ENCODE results near the gene ABTB1. TPM values are rescaled to one million over a fixed set of nuclear protein-coding genes. Genes with fewer than 3 reads are reported as not detected.

Gene ABTB1
- total RNA-seq, 1 donor from 2014 or later = 12.2 TPM

DNA sequence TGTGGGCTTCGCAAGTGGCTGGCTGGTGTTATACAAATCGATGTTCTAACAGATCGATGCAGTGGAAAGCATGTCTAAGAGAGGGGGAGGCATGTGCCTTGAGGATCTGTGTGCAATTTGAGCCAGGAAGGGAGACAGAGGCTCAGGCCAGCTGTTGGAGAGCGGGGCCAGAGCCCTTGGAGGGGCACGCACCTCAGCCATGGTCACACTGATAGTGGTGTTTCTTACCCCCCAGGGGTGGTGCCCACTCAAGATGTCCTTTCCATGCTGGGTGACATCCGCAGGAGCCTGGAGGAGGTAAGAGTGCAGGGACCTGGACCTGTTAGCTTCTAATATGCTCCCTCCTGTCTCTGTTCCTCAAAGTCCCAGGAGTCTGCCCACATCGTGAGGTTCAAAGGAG, 3.8 kb upstream of the ABTB1 start:
- Mint-ChIP-seq H3K36me3 (ENCODE audit: insufficient read depth) (peaks cover 6% of the 10 kb centered on the region), H3K4me1 (ENCODE audit: low read depth) (peaks cover 3% of the 10 kb centered on the region), H3K27ac (no peak overlapping the region), H3K9me3 (ENCODE audit: low read depth) (no peaks in the 10 kb centered on the region), H3K27me3 (peaks cover 5% of the 10 kb centered on the region), H3K4me3 (ENCODE audit: low read depth) (no peak overlapping the region)
- DNase-seq (ENCODE audit: low spot score, unreplicated experiment) = no peak
- TF ChIP-seq, protein P1, sequence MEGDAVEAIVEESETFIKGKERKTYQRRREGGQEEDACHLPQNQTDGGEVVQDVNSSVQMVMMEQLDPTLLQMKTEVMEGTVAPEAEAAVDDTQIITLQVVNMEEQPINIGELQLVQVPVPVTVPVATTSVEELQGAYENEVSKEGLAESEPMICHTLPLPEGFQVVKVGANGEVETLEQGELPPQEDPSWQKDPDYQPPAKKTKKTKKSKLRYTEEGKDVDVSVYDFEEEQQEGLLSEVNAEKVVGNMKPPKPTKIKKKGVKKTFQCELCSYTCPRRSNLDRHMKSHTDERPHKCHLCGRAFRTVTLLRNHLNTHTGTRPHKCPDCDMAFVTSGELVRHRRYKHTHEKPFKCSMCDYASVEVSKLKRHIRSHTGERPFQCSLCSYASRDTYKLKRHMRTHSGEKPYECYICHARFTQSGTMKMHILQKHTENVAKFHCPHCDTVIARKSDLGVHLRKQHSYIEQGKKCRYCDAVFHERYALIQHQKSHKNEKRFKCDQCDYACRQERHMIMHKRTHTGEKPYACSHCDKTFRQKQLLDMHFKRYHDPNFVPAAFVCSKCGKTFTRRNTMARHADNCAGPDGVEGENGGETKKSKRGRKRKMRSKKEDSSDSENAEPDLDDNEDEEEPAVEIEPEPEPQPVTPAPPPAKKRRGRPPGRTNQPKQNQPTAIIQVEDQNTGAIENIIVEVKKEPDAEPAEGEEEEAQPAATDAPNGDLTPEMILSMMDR (IDR thresholded peaks at IDR 0.05; ENCODE audit: unreplicated experiment) = no peak

DNA sequence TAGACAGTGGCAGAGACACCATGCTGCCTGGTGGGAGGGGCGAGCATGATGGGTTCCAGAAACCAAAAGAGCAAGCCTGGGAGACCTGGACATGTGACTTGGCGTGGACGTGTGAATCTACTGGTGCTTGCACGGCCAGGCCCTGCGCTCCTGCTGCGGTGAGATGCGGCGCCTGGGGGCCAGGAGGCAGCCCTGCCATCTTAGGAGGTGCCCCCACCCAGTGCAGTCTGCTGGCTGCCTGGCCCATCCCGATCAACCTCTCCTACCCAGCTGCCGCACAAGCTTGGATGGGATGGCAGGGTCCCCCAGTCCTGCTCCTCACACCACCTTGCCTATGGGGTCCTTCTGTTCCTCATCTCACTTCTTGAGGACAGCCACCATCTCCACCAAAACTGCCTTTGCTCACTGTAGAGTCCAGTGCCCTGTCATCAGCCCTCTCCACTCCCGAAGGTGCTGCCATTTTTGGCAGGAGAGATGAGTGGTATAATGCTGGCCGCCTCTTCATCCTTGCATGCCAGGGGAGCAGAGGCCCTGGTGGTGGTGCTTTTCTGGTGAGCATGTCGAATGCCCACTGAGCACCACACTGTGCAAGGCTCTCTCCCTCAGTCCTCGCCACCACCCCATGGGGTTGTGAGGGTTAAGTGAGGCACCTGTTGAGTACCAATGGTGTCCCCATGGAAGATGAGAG, 3.1 kb upstream of the ABTB1 start:
- H3K9me3 Mint-ChIP-seq (ENCODE audit: low read depth) = no peaks in the 10 kb centered on the region
- H3K27ac Mint-ChIP-seq = no peak overlapping the region
- TF ChIP-seq, protein P1 (IDR thresholded peaks at IDR 0.05; ENCODE audit: unreplicated experiment) = no peak
- DNase-seq (ENCODE audit: low spot score, unreplicated experiment) = no peak
- H3K4me3 Mint-ChIP-seq (ENCODE audit: low read depth) = no peak overlapping the region
- H3K36me3 Mint-ChIP-seq (ENCODE audit: insufficient read depth) = peaks cover 6% of the 10 kb centered on the region
- H3K4me1 Mint-ChIP-seq (ENCODE audit: low read depth) = peaks cover 3% of the 10 kb centered on the region
- peaks cover 12% of the 10 kb centered on the region for H3K27me3 Mint-ChIP-seq

DNA sequence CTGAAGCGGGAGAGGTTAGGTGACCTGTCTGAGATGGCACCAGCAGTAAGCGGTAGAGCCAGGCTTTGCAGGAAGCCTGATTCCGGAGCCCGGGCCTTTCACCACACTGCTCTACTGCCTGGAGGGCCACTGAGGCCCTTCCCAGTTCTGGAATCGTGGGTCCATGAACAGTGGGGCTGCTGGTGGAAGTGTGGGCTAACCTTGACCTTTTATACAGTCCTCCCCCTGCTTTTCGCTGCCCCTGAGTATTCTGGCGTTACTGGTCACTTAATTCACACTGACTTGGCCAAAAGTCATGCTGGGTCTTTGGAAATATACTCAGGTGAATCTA, 2.6 kb upstream of the ABTB1 start:
- H3K27ac Mint-ChIP-seq = no peak overlapping the region
- TF ChIP-seq, protein P1 (IDR thresholded peaks at IDR 0.05; ENCODE audit: unreplicated experiment) = no peak

DNA sequence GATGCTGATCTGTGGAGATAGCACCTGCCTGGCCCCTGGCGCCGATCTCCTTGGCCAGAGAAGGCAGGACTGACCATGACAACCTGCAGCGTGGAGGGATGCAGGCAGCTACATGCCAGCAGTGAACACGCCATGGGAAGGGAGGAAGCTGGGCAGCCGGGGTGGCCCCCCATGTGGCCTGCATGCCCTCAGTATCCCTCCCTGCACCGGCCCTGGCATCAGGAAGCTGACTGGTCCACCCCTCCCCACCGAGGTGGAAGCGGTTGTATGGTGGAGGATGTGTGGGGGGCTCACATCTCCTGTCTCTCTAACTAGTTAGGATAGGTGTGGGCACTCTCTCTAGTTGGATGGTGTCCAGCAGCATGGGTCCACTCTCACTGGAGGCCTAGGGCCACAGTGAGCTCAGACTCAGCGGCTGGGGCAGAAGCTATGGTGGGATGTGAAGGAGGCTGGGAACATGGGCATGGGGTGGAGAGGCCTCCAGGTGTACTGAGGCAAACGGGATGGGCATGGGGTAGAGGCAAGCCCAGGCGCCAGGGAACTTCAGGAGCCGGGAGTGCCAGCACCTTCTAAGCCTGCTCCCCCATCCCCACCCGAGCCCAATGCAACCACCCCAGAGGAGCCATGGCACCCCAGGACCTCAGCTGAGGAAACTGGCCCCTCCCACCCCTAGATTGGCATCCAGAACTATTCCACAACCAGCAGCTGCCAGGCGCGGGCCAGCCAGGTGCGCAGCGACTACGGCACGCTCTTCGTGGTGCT, 1.8 kb upstream of the ABTB1 start:
- DNase-seq (ENCODE audit: low spot score, unreplicated experiment) = no peak
- Mint-ChIP-seq H3K4me3 (ENCODE audit: low read depth) (peak overlapping the region; percentile 62), H3K27ac (peak overlapping the region; percentile 90), H3K9me3 (ENCODE audit: low read depth) (no peaks in the 10 kb centered on the region), H3K36me3 (ENCODE audit: insufficient read depth) (no peaks in the 10 kb centered on the region), H3K27me3 (peaks cover 15% of the 10 kb centered on the region), H3K4me1 (ENCODE audit: low read depth) (peaks cover 3% of the 10 kb centered on the region)
- TF ChIP-seq, protein P1 (IDR thresholded peaks at IDR 0.05; ENCODE audit: unreplicated experiment) = no peak

More for the DNA sequence above, 2.6 kb upstream of the ABTB1 start:
- peaks cover 3% of the 10 kb centered on the region for H3K4me1 Mint-ChIP-seq (ENCODE audit: low read depth)
- H3K4me3 Mint-ChIP-seq (ENCODE audit: low read depth) = no peak overlapping the region
- peaks cover 4% of the 10 kb centered on the region for H3K36me3 Mint-ChIP-seq (ENCODE audit: insufficient read depth)
- H3K9me3 Mint-ChIP-seq (ENCODE audit: low read depth) = no peaks in the 10 kb centered on the region
- DNase-seq (ENCODE audit: low spot score, unreplicated experiment) = no peak
- H3K27me3 Mint-ChIP-seq = peaks cover 15% of the 10 kb centered on the region

DNA sequence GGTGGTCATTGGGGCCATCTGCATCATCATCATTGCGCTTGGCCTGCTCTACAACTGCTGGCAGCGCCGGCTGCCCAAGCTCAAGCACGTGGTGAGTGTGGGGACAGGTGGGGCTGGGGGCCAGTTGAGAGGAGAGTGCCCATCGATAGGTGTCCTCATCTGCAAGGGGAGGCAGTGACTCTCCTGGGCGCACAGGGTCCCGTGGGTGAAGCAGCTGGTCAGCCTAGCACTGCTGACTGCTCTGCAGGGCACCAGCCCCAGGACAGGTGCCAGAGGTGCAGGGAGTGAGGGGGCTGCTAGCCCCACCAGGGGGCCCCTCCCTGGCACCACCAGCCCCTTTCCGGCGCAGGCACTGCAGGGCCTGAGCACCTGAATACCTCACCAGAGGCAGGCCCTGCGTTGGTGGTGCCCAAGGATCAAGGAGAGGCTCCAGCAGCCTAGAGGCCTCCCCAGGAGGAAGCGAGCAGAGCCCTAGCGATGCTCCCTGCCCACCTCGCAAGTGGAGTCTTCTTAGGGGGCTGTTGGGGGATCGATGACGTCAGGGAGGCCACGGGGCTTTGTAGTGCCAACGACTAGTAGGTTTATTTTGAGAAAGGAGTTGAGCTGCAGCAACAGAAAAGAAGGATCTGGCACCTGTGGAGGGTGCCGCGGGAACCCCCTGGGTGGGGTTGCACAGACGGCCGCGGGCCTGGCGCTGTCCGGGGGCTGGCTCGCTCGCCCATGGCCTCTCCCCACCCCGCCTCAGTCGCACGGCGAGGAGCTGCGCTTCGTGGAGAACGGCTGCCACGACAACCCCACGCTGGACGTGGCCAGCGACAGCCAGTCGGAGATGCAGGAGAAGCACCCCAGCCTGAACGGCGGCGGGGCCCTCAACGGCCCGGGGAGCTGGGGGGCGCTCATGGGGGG, 976 bp upstream of the ABTB1 start:
- no peak for DNase-seq (ENCODE audit: low spot score, unreplicated experiment)
- Mint-ChIP-seq H3K27me3 (peaks cover 15% of the 10 kb centered on the region), H3K27ac (peak overlapping the region; percentile 41)

More for the DNA sequence above, 976 bp upstream of the ABTB1 start:
- Mint-ChIP-seq H3K4me1 (ENCODE audit: low read depth) (peaks cover 3% of the 10 kb centered on the region), H3K4me3 (ENCODE audit: low read depth) (peak overlapping the region; percentile 76), H3K36me3 (ENCODE audit: insufficient read depth) (no peaks in the 10 kb centered on the region), H3K9me3 (ENCODE audit: low read depth) (no peaks in the 10 kb centered on the region)
- TF ChIP-seq, protein P1 (IDR thresholded peaks at IDR 0.05; ENCODE audit: unreplicated experiment) = no peak
